K562 (cell line): ENCODE results near the gene CTDSPL. TPM values are rescaled to one million over a fixed set of nuclear protein-coding genes. Genes with fewer than 3 reads are reported as not detected.

Experiments
- CREB3L1 ChIP-seq: fragments of 450-650 bp; IDR thresholded peaks from 2 replicates; pipeline ENCODE4 v1.6.1; 2014; ENCODE audit warnings: low read depth, mild to moderate bottlenecking, moderate library complexity, borderline replicate concordance
- EP300 ChIP-seq: IDR thresholded peaks from 2 replicates; pipeline ENCODE4 v1.6.1; 2012; ENCODE audit warnings: low read length, improper control_type of control experiment
- JUNB ChIP-seq: fragments of 450-650 bp; formaldehyde crosslinking; conservative IDR thresholded peaks from 2 replicates; pipeline ENCODE4 v1.4.0; 2020; ENCODE audit warnings: mild to moderate bottlenecking
- PCBP1 ChIP-seq: fragments of 200-400 bp; formaldehyde crosslinking; IDR thresholded peaks from 2 replicates; pipeline ENCODE4 v1.6.1; 2018; ENCODE audit warnings: mild to moderate bottlenecking, low read depth, low read length; ENCODE audit not compliant: poor library complexity, severe bottlenecking
- POLR2B ChIP-seq: fragments of 450-650 bp; IDR thresholded peaks from 2 replicates; pipeline ENCODE4 v1.6.1; 2018; ENCODE audit warnings: low read depth; ENCODE audit not compliant: partially characterized antibody
- SIN3A ChIP-seq, 2 experiments: fragments of 150-350 bp in 1 of 2; IDR thresholded peaks; 2 replicates each; pipeline ENCODE4 v1.6.1; 2011 to 2016; ENCODE audit warnings: borderline replicate concordance in 2 of 2, low read depth in 2 of 2, low read length in 2 of 2, mild to moderate bottlenecking in 2 of 2, moderate library complexity in 2 of 2; ENCODE audit not compliant: control insufficient read depth in 1 of 2
- STAT5A ChIP-seq: IDR thresholded peaks from 2 replicates; pipeline ENCODE4 v1.6.1; 2012; ENCODE audit warnings: low read length, inconsistent platforms, borderline replicate concordance
- ZBTB7A ChIP-seq: IDR thresholded peaks from 2 replicates; pipeline ENCODE4 v1.6.1; 2011; ENCODE audit warnings: low read depth, mild to moderate bottlenecking, low read length, moderate library complexity, borderline replicate concordance; ENCODE audit not compliant: control insufficient read depth
- ZNF282 ChIP-seq: sonication (generic); formaldehyde crosslinking; IDR thresholded peaks from 2 replicates; pipeline ENCODE4 v1.8.1; 2023; ENCODE audit warnings: missing genetic modification reagents
- polyA plus RNA-seq, 8 experiments: library from polyadenylated mRNA; depleted of rRNA in 4 of 8; stranded (reverse) in 5 of 8; unstranded in 3 of 8; fragments of >200 nt; fragmentation: Nextera tagmentation in 2 of 8; fragmentation: Illumina TruSeq in 1 of 8; extraction: Ambion mirVana in 2 of 8; extraction: Trizol in 1 of 8; gene quantifications; 2 replicates each; pipeline versions ENCODE4 v1.2.1 to v1.2.3, GENCODE V29; 2011 to 2014; ENCODE audit warnings: inconsistent platforms in 1 of 8, missing spikeins in 1 of 8
- total RNA-seq, 7 experiments: library from RNA; depleted of rRNA in 6 of 7; stranded (reverse); fragments of >200 nt in 6 of 7; fragmentation: Illumina TruSeq in 2 of 7; extraction: Trizol in 2 of 7; gene quantifications; 2 replicates each; pipeline versions ENCODE4 v1.2.1 to v1.2.3, GENCODE V29; 2011 to 2021; ENCODE audit warnings: low replicate concordance in 1 of 7
- TF ChIP-seq, protein P1 (sequence below): sonication (generic); formaldehyde crosslinking; IDR thresholded peaks from 2 replicates; pipeline ENCODE4 v1.8.0; 2022; ENCODE audit warnings: mild to moderate bottlenecking, missing genetic modification reagents
- TF ChIP-seq, protein P2 (sequence below), 2 experiments: IDR thresholded peaks; 2 replicates each; pipeline ENCODE4 v1.6.1; 2012; ENCODE audit warnings: improper control_type of control experiment in 2 of 2, low read depth in 2 of 2, low read length in 2 of 2, borderline replicate concordance in 1 of 2
- TF ChIP-seq, protein P3 (sequence below): fragments of 450-650 bp; formaldehyde crosslinking; IDR thresholded peaks from 2 replicates; pipeline ENCODE4 v1.4.0; 2020; ENCODE audit warnings: mild to moderate bottlenecking, mixed read lengths
- TF ChIP-seq, protein P4 (sequence below): conservative IDR thresholded peaks from 2 replicates; pipeline ENCODE4 v1.6.1; 2011; ENCODE audit warnings: low read depth, mild to moderate bottlenecking, low read length; ENCODE audit not compliant: control insufficient read depth

The CTDSPL gene
- total and polyA plus RNA-seq, 9 of the 15 experiments (the other 6 are each of a cell fraction or from before 2014, with no cell fraction given), result 5.1 to 19.3 (median 11.3) TPM

DNA sequence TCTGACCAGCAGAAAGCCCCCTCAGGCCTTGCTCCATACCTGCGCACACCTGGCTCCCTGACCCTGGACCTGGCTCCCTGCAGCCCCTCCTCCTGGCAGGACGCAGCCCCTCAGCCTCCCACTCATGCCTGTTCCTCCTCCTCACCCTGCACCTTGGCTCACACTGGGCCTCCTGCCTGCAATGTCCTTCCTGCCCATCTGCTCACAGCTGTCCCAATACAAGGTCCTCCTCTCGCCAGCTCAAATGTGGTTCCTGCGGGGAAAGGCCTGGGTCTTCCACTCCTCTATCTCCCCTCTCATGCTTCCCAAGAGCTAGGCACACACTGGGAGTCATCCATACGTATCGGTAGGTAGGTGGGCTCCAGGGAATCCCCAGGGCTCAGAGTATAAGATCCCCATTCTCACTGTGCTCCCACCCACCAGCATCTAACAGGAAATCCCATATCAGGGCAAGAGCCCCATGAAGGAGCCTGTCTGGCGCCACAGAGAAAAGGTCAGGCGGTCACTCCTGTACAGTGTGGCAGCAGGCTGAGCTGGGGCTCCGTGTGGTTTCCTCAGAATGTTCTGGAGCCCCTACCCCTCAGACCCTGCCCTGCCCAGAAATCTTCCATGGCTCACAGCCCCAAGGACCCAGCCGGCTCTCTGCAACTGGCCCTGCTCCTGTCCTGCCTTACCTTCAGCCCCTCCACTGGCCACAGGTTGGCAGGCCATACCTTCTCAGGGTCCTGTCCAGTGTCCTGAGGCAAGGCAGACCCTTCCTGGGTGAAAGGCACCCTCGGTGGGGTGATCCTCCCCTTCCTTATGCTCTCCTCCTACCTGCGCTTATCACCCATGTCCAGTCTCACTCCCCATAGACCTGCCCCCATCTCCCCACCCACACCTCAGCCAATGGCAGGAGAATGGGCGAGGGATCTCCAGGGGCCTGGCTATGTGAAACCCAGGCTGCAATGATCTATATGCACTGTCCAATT lies 156.9 kb downstream of the CTDSPL start (continued):
- TF ChIP-seq, protein P1, sequence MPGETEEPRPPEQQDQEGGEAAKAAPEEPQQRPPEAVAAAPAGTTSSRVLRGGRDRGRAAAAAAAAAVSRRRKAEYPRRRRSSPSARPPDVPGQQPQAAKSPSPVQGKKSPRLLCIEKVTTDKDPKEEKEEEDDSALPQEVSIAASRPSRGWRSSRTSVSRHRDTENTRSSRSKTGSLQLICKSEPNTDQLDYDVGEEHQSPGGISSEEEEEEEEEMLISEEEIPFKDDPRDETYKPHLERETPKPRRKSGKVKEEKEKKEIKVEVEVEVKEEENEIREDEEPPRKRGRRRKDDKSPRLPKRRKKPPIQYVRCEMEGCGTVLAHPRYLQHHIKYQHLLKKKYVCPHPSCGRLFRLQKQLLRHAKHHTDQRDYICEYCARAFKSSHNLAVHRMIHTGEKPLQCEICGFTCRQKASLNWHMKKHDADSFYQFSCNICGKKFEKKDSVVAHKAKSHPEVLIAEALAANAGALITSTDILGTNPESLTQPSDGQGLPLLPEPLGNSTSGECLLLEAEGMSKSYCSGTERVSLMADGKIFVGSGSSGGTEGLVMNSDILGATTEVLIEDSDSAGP (CRISPR knock-in tag), result no peak
- TF ChIP-seq JUNB, result no peak
- TF ChIP-seq ZBTB7A, result peak; percentile 91
- TF ChIP-seq, protein P2, sequence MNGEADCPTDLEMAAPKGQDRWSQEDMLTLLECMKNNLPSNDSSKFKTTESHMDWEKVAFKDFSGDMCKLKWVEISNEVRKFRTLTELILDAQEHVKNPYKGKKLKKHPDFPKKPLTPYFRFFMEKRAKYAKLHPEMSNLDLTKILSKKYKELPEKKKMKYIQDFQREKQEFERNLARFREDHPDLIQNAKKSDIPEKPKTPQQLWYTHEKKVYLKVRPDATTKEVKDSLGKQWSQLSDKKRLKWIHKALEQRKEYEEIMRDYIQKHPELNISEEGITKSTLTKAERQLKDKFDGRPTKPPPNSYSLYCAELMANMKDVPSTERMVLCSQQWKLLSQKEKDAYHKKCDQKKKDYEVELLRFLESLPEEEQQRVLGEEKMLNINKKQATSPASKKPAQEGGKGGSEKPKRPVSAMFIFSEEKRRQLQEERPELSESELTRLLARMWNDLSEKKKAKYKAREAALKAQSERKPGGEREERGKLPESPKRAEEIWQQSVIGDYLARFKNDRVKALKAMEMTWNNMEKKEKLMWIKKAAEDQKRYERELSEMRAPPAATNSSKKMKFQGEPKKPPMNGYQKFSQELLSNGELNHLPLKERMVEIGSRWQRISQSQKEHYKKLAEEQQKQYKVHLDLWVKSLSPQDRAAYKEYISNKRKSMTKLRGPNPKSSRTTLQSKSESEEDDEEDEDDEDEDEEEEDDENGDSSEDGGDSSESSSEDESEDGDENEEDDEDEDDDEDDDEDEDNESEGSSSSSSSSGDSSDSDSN (IDR thresholded peaks at IDR 0.05; ENCODE audit: borderline replicate concordance in 1 of 2, low read depth in 2 of 2, low read length in 2 of 2), result peak in 1 of 2 experiments; percentile 41; a peak in 1 of 4 replicates
- peak in 1 of 2 experiments; percentile 57; a peak in 1 of 4 replicates for TF ChIP-seq SIN3A (IDR thresholded peaks at IDR 0.05; ENCODE audit: borderline replicate concordance in 2 of 2, control insufficient read depth in 1 of 2, low read depth in 2 of 2, low read length in 2 of 2)
- TF ChIP-seq POLR2B, result peak; percentile 45
- peak; percentile 41; the same call in 1 of the 2 replicates for TF ChIP-seq STAT5A
- TF ChIP-seq EP300, result peak; percentile 55; the same call in 1 of the 2 replicates
- no peak for TF ChIP-seq PCBP1
- TF ChIP-seq, protein P3, sequence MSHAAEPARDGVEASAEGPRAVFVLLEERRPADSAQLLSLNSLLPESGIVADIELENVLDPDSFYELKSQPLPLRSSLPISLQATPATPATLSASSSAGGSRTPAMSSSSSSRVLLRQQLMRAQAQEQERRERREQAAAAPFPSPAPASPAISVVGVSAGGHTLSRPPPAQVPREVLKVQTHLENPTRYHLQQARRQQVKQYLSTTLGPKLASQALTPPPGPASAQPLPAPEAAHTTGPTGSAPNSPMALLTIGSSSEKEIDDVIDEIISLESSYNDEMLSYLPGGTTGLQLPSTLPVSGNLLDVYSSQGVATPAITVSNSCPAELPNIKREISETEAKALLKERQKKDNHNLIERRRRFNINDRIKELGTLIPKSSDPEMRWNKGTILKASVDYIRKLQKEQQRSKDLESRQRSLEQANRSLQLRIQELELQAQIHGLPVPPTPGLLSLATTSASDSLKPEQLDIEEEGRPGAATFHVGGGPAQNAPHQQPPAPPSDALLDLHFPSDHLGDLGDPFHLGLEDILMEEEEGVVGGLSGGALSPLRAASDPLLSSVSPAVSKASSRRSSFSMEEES, result no peak
- TF ChIP-seq CREB3L1, result no peak
- TF ChIP-seq, protein P4, sequence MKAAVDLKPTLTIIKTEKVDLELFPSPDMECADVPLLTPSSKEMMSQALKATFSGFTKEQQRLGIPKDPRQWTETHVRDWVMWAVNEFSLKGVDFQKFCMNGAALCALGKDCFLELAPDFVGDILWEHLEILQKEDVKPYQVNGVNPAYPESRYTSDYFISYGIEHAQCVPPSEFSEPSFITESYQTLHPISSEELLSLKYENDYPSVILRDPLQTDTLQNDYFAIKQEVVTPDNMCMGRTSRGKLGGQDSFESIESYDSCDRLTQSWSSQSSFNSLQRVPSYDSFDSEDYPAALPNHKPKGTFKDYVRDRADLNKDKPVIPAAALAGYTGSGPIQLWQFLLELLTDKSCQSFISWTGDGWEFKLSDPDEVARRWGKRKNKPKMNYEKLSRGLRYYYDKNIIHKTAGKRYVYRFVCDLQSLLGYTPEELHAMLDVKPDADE, result 0 out of 2 replicates have a peak, but pooled peaks have one; percentile 10
- TF ChIP-seq ZNF282, result no peak
